ENCODE data around the gene B3GALNT2.

Gene B3GALNT2

DNA sequence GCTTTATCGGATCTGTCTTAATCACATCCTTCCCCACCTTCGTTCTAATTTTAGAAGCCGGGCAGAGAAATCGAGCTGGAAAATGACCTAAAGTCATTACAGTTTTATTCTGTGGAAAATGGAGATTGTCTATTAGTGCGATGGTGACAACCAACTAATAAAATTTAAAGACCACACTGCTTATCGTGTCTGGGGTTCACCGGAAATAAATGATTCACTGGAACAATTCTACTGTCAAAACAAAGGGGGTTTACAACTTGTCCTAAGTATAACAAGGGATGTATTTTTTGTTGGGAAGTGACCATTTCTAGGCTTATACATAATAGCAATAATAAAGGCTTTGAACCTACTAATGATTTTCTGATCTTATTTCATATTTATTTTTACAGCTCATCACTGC is 55.6 kb downstream of the B3GALNT2 start:
- Histone ChIP-seq H3K4me2 (ENCODE audit: low read length, poor library complexity, severe bottlenecking) (no peak overlapping the region), H4K91ac (ENCODE audit: low read length) (no peak overlapping the region), H3K23ac (ENCODE audit: low read length in 2 of 2) (no peak overlapping the region), H2BK120ac (ENCODE audit: low read depth, low read length) (no peak overlapping the region), H2AK5ac (ENCODE audit: low read length, severe bottlenecking) (no peak overlapping the region), H3K18ac (ENCODE audit: low read depth in 1 of 2, low read length in 2 of 2) (no peak overlapping the region), H3K4me3 (ENCODE audit: insufficient read depth in 1 of 2, low read depth in 1 of 2, low read length in 2 of 2) (no peak overlapping the region), H2BK5ac (ENCODE audit: low read depth, low read length, poor library complexity, severe bottlenecking) (no peak overlapping the region), H4K8ac (ENCODE audit: low read length) (no peak overlapping the region), H3K79me1 (replicated peaks; ENCODE audit: low read length, poor library complexity, severe bottlenecking) (peaks cover 9% of the 10 kb centered on the region), H2BK15ac (ENCODE audit: low read depth, poor library complexity, severe bottlenecking) (no peak overlapping the region), H3K9ac (ENCODE audit: low read length) (no peak overlapping the region), H3K27ac (ENCODE audit: low read length, poor library complexity, severe bottlenecking) (no peak overlapping the region), H3K9me3 (ENCODE audit: control insufficient read depth, low read length) (no peaks in the 10 kb centered on the region), H3K4ac (ENCODE audit: low read depth in 1 of 2, low read length in 2 of 2) (no peak overlapping the region), H3K36me3 (ENCODE audit: control insufficient read depth in 1 of 2, insufficient read depth in 2 of 2, low read depth in 1 of 2, low read length in 2 of 2) (peaks cover 26 to 92% of the 10 kb centered on the region in 2 experiments), H2AFZ (ENCODE audit: low read depth, low read length) (no peak overlapping the region), H3K14ac (ENCODE audit: low read length in 2 of 2) (no peak overlapping the region), H3K4me1 (ENCODE audit: control insufficient read depth, insufficient read depth, low read depth, low read length) (no peaks in the 10 kb centered on the region), H2BK12ac (ENCODE audit: low read length in 2 of 2) (no peak overlapping the region), H3K27me3 (ENCODE audit: control insufficient read depth in 1 of 2, insufficient read depth in 1 of 2, low read length in 2 of 2) (no peaks in the 10 kb centered on the region)
- 100% methylated on average over 1 of the region's 7 CpGs for WGBS
- DNase-seq: no peak

GRCh38 chr1:235442788-235443429 is 61.3 kb downstream of the B3GALNT2 start:
- Histone ChIP-seq H4K91ac (ENCODE audit: low read length) (no peak overlapping the region), H3K4me2 (ENCODE audit: low read length, poor library complexity, severe bottlenecking) (no peak overlapping the region), H3K79me1 (replicated peaks; ENCODE audit: low read length, poor library complexity, severe bottlenecking) (peaks cover 9% of the 10 kb centered on the region), H3K9ac (ENCODE audit: low read length) (peak overlapping the region; percentile 77), H2BK5ac (ENCODE audit: low read depth, low read length, poor library complexity, severe bottlenecking) (no peak overlapping the region), H3K14ac (ENCODE audit: low read length in 2 of 2) (no peak overlapping the region), H3K4me1 (ENCODE audit: control insufficient read depth, insufficient read depth, low read depth, low read length) (peaks cover 1% of the 10 kb centered on the region), H3K4me3 (ENCODE audit: insufficient read depth in 1 of 2, low read depth in 1 of 2, low read length in 2 of 2) (no peak overlapping the region), H2BK12ac (ENCODE audit: low read length in 2 of 2) (no peak overlapping the region), H3K18ac (ENCODE audit: low read depth in 1 of 2, low read length in 2 of 2) (peak overlapping the region in 1 of 2 experiments; percentile 66), H2BK15ac (ENCODE audit: low read depth, poor library complexity, severe bottlenecking) (no peak overlapping the region), H2AK5ac (ENCODE audit: low read length, severe bottlenecking) (no peak overlapping the region), H3K23ac (ENCODE audit: low read length in 2 of 2) (no peak overlapping the region), H3K4ac (ENCODE audit: low read depth in 1 of 2, low read length in 2 of 2) (no peak overlapping the region), H3K36me3 (ENCODE audit: control insufficient read depth in 1 of 2, insufficient read depth in 2 of 2, low read depth in 1 of 2, low read length in 2 of 2) (peaks cover 38 to 76% of the 10 kb centered on the region in 2 experiments), H3K27ac (ENCODE audit: low read length, poor library complexity, severe bottlenecking) (peak overlapping the region; percentile 79), H4K8ac (ENCODE audit: low read length) (peak overlapping the region; percentile 72), H3K9me3 (ENCODE audit: control insufficient read depth, low read length) (no peaks in the 10 kb centered on the region), H2BK120ac (ENCODE audit: low read depth, low read length) (no peak overlapping the region), H2AFZ (ENCODE audit: low read depth, low read length) (no peak overlapping the region), H3K27me3 (ENCODE audit: control insufficient read depth in 1 of 2, insufficient read depth in 1 of 2, low read length in 2 of 2) (no peaks in the 10 kb centered on the region)
- peak; percentile 76 for DNase-seq
- WGBS: 68% methylated on average over 9 of the region's 9 CpGs

DNA sequence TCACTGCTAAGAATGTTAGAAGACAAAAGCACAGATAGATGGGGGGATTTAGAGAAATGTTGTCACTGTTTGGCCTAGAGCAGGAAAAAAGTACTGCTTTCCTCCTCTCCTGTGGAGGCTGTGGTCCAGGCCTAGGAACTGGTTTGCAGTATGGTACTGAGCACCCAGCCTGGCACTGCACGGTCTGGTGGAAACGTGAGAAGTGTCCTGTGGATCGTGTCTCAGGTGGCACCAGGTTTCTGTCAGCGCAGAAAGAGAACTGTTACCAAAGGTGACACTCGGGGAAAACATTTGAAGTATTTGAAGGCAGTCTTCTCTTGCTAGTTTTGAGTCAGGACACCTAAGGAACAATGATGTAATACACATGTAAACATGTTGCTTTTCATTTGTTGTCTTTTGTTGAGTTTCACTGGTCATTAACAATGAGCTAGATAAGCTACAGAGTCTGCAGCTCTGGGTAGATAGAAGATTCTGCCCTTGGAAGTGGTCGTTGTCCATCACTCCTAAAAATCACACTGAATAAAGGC is 63.0 kb downstream of the B3GALNT2 start:
- Histone ChIP-seq H3K27me3 (ENCODE audit: control insufficient read depth in 1 of 2, insufficient read depth in 1 of 2, low read length in 2 of 2) (no peaks in the 10 kb centered on the region), H2BK12ac (ENCODE audit: low read length in 2 of 2) (no peak overlapping the region), H2AFZ (ENCODE audit: low read depth, low read length) (no peak overlapping the region), H3K27ac (ENCODE audit: low read length, poor library complexity, severe bottlenecking) (no peak overlapping the region), H2BK5ac (ENCODE audit: low read depth, low read length, poor library complexity, severe bottlenecking) (no peak overlapping the region), H3K18ac (ENCODE audit: low read depth in 1 of 2, low read length in 2 of 2) (no peak overlapping the region), H3K4me2 (ENCODE audit: low read length, poor library complexity, severe bottlenecking) (no peak overlapping the region), H3K23ac (ENCODE audit: low read length in 2 of 2) (no peak overlapping the region), H2BK15ac (ENCODE audit: low read depth, poor library complexity, severe bottlenecking) (no peak overlapping the region), H2AK5ac (ENCODE audit: low read length, severe bottlenecking) (no peak overlapping the region), H3K79me1 (replicated peaks; ENCODE audit: low read length, poor library complexity, severe bottlenecking) (peaks cover 15% of the 10 kb centered on the region), H3K36me3 (ENCODE audit: control insufficient read depth in 1 of 2, insufficient read depth in 2 of 2, low read depth in 1 of 2, low read length in 2 of 2) (peaks cover 50 to 76% of the 10 kb centered on the region in 2 experiments), H3K4me1 (ENCODE audit: control insufficient read depth, insufficient read depth, low read depth, low read length) (peaks cover 1% of the 10 kb centered on the region), H4K91ac (ENCODE audit: low read length) (no peak overlapping the region), H3K9ac (ENCODE audit: low read length) (no peak overlapping the region), H2BK120ac (ENCODE audit: low read depth, low read length) (no peak overlapping the region), H3K4ac (ENCODE audit: low read depth in 1 of 2, low read length in 2 of 2) (no peak overlapping the region), H3K4me3 (ENCODE audit: insufficient read depth in 1 of 2, low read depth in 1 of 2, low read length in 2 of 2) (no peak overlapping the region), H3K14ac (ENCODE audit: low read length in 2 of 2) (no peak overlapping the region), H3K9me3 (ENCODE audit: control insufficient read depth, low read length) (no peaks in the 10 kb centered on the region), H4K8ac (ENCODE audit: low read length) (no peak overlapping the region)
- WGBS: 98% methylated on average over 6 of the region's 6 CpGs
- DNase-seq: no peak

GRCh38 chr1:235434001-235434400 is 70.3 kb downstream of the B3GALNT2 start:
- WGBS: 98% methylated on average over 7 of the region's 8 CpGs
- H3K4me3 ChIP-seq (ENCODE audit: insufficient read depth in 1 of 2, low read depth in 1 of 2, low read length in 2 of 2): no peak overlapping the region

More at GRCh38 chr1:235434001-235434400, 70.3 kb downstream of the B3GALNT2 start:
- H4K8ac ChIP-seq (ENCODE audit: low read length): no peak overlapping the region
- no peak overlapping the region for H3K14ac ChIP-seq (ENCODE audit: low read length in 2 of 2)
- H3K23ac ChIP-seq (ENCODE audit: low read length in 2 of 2): no peak overlapping the region
- no peak overlapping the region for H2BK120ac ChIP-seq (ENCODE audit: low read depth, low read length)
- no peak overlapping the region for H2AK5ac ChIP-seq (ENCODE audit: low read length, severe bottlenecking)
- no peak overlapping the region for H3K9ac ChIP-seq (ENCODE audit: low read length)
- H3K36me3 ChIP-seq (ENCODE audit: control insufficient read depth in 1 of 2, insufficient read depth in 2 of 2, low read depth in 1 of 2, low read length in 2 of 2): peaks cover 36 to 60% of the 10 kb centered on the region in 2 experiments
- H3K4me2 ChIP-seq (ENCODE audit: low read length, poor library complexity, severe bottlenecking): no peak overlapping the region
- H3K79me1 ChIP-seq (replicated peaks; ENCODE audit: low read length, poor library complexity, severe bottlenecking): peaks cover 23% of the 10 kb centered on the region
- H4K91ac ChIP-seq (ENCODE audit: low read length): no peak overlapping the region
- H3K9me3 ChIP-seq (ENCODE audit: control insufficient read depth, low read length): no peaks in the 10 kb centered on the region
- H3K4ac ChIP-seq (ENCODE audit: low read depth in 1 of 2, low read length in 2 of 2): no peak overlapping the region
- peaks cover 3% of the 10 kb centered on the region for H3K4me1 ChIP-seq (ENCODE audit: control insufficient read depth, insufficient read depth, low read depth, low read length)
- H2BK5ac ChIP-seq (ENCODE audit: low read depth, low read length, poor library complexity, severe bottlenecking): no peak overlapping the region
- no peak overlapping the region for H3K18ac ChIP-seq (ENCODE audit: low read depth in 1 of 2, low read length in 2 of 2)
- H3K27me3 ChIP-seq (ENCODE audit: control insufficient read depth in 1 of 2, insufficient read depth in 1 of 2, low read length in 2 of 2): no peaks in the 10 kb centered on the region
- no peak overlapping the region for H2BK15ac ChIP-seq (ENCODE audit: low read depth, poor library complexity, severe bottlenecking)
- H3K27ac ChIP-seq (ENCODE audit: low read length, poor library complexity, severe bottlenecking): no peak overlapping the region
- no peak overlapping the region for H2BK12ac ChIP-seq (ENCODE audit: low read length in 2 of 2)
- H2AFZ ChIP-seq (ENCODE audit: low read depth, low read length): no peak overlapping the region
- DNase-seq: no peak

All from mesenchymal stem cell (in vitro differentiated cells and primary cell).